SK-N-MC (cell line): Measurements from ENCODE around the gene TMEM204.

Source experiments
- EZH2 ChIP-seq: fragments of 200-600 bp; sonication (generic); IDR thresholded peaks from one replicate; pipeline ENCODE4 v1.6.1; 2017; ENCODE audit warnings: antibody characterized with exemption
- FOXP2 ChIP-seq: optimal IDR thresholded peaks from 2 replicates; pipeline ENCODE3; 2011; ENCODE audit warnings: mild to moderate bottlenecking, moderate library complexity; ENCODE audit not compliant: insufficient read depth; ENCODE audit errors: extremely low read length, control extremely low read depth
- POLR2AphosphoS5 ChIP-seq: IDR thresholded peaks from 2 replicates; pipeline ENCODE4 v1.6.1; 2012; ENCODE audit warnings: mild to moderate bottlenecking, low read depth, low read length, borderline replicate concordance

DNA sequence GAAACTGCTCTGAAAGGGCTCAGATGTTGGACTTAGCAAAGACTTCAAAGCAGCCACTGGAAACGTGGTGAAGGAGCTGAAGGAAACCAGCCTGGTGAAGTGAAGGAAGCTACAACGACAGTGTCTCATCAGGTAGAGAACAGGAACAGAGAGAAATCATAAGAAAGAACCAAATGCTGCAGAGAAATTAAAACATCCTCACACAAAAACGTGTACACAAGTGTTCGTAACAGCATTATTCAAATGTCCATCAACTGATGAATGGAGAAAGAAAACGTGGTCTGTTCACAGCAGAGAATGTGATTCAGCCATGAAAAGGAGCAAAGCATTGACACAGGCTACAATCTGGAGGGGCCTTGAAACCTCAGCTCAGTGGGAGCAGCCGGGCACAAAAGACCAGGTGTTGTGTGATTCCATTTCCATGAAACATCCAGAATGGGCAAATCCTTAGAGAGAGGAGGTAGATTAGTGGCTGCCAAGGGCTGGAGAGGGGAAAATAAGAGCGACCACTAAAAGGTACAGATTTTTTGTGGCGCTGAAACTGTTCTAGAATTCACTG, 51.5 kb downstream of the TMEM204 start:
- TF ChIP-seq EZH2 (no peak), POLR2AphosphoS5 (no peak), FOXP2 (no peak)
